ENCODE results near the gene IKBKE. TPM values are rescaled to one million over a fixed set of nuclear protein-coding genes. Genes with fewer than 3 reads are reported as not detected.

IKBKE gene
- total and polyA plus RNA-seq, 9 donors = 3.4 to 6.2 (median 4.0) TPM

DNA sequence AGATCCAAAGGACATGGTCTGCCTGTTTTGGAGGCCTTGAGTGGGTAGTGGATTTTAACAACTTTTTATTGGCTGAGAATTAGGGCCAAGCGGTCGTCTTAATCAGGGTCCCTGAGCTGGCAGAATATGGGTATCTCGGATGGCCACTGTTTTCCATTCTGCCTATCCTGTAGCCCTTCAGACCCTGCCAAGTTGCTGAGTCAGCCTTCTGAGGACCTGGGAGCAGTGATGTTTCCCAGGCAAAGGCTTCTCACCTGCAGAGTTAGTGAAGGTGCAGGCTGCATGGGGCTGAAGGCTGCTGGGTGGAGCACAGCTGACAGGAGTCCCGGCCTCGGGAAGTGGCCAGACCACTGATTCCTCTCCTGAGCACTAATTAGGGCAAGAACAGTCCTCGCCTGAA, 48.5 kb downstream of the IKBKE start:
- Histone ChIP-seq H3K4me1 (ENCODE audit: control insufficient read depth, insufficient read depth, low read length) (peaks cover 15% of the 10 kb centered on the region), H3K36me3 (ENCODE audit: control insufficient read depth, insufficient read depth, low read length) (no peaks in the 10 kb centered on the region), H3K27ac (ENCODE audit: low read length) (no peak overlapping the region), H3K27me3 (ENCODE audit: control insufficient read depth, insufficient read depth, low read length) (peaks cover 3% of the 10 kb centered on the region), H3K9me3 (replicated peaks; ENCODE audit: control insufficient read depth, low read depth, low read length) (no peaks in the 10 kb centered on the region), H3K4me3 (ENCODE audit: low read length) (no peak overlapping the region)
- DNase-seq = no peak
- WGBS (ENCODE audit: insufficient coverage) = 74% methylated on average over 5 of the region's 6 CpGs

DNA sequence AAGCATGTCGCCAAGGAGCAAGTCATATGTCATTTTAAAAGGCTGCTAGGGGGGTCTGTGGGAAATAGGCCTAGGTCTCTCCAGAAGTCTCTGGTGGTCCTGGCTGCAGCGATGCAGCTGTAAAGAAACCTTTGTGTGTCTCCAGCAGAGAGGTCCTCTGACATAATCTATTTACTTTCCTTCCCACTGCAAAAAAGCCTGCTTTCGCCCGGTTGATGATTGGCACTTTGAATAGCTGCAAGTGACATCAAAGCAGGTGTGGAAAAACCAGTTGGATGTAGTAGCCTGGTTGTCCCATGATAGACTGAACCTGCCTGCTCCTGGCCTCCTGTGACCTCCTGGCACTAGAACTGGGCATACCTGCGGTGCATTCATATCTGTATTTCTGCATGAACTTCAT, 50.9 kb downstream of the IKBKE start:
- H3K36me3 ChIP-seq (ENCODE audit: control insufficient read depth, insufficient read depth, low read length) = no peaks in the 10 kb centered on the region
- 93% methylated on average over 1 of the region's 5 CpGs for WGBS (ENCODE audit: insufficient coverage)
- H3K27me3 ChIP-seq (ENCODE audit: control insufficient read depth, insufficient read depth, low read length) = peaks cover 3% of the 10 kb centered on the region
- H3K9me3 ChIP-seq (replicated peaks; ENCODE audit: control insufficient read depth, low read depth, low read length) = no peaks in the 10 kb centered on the region
- no peak overlapping the region for H3K27ac ChIP-seq (ENCODE audit: low read length)
- H3K4me3 ChIP-seq (ENCODE audit: low read length) = no peak overlapping the region
- peaks cover 12% of the 10 kb centered on the region for H3K4me1 ChIP-seq (ENCODE audit: control insufficient read depth, insufficient read depth, low read length)
- DNase-seq = no peak

GRCh38 chr1:206521694-206522402, 51.6 kb downstream of the IKBKE start:
- Histone ChIP-seq H3K27me3 (ENCODE audit: control insufficient read depth, insufficient read depth, low read length) (peaks cover under 1% of the 10 kb centered on the region), H3K27ac (ENCODE audit: low read length) (no peak overlapping the region)
- DNase-seq = no peak

GRCh38 chr1:206524739-206525364, 54.6 kb downstream of the IKBKE start:
- H3K4me3 ChIP-seq (ENCODE audit: low read length) = no peak overlapping the region
- no peaks in the 10 kb centered on the region for H3K27me3 ChIP-seq (ENCODE audit: control insufficient read depth, insufficient read depth, low read length)
- H3K4me1 ChIP-seq (ENCODE audit: control insufficient read depth, insufficient read depth, low read length) = peaks cover 14% of the 10 kb centered on the region
- H3K36me3 ChIP-seq (ENCODE audit: control insufficient read depth, insufficient read depth, low read length) = no peaks in the 10 kb centered on the region
- no CpG with 5 or more reads among the region's 5 CpGs for WGBS (ENCODE audit: insufficient coverage)
- DNase-seq = no peak
- no peak overlapping the region for H3K27ac ChIP-seq (ENCODE audit: low read length)
- H3K9me3 ChIP-seq (replicated peaks; ENCODE audit: control insufficient read depth, low read depth, low read length) = no peaks in the 10 kb centered on the region

More at GRCh38 chr1:206521694-206522402, 51.6 kb downstream of the IKBKE start:
- Histone ChIP-seq H3K4me1 (ENCODE audit: control insufficient read depth, insufficient read depth, low read length) (peaks cover 18% of the 10 kb centered on the region), H3K36me3 (ENCODE audit: control insufficient read depth, insufficient read depth, low read length) (no peaks in the 10 kb centered on the region), H3K4me3 (ENCODE audit: low read length) (no peak overlapping the region), H3K9me3 (replicated peaks; ENCODE audit: control insufficient read depth, low read depth, low read length) (no peaks in the 10 kb centered on the region)
- 43% methylated on average over 2 of the region's 8 CpGs for WGBS (ENCODE audit: insufficient coverage)

DNA sequence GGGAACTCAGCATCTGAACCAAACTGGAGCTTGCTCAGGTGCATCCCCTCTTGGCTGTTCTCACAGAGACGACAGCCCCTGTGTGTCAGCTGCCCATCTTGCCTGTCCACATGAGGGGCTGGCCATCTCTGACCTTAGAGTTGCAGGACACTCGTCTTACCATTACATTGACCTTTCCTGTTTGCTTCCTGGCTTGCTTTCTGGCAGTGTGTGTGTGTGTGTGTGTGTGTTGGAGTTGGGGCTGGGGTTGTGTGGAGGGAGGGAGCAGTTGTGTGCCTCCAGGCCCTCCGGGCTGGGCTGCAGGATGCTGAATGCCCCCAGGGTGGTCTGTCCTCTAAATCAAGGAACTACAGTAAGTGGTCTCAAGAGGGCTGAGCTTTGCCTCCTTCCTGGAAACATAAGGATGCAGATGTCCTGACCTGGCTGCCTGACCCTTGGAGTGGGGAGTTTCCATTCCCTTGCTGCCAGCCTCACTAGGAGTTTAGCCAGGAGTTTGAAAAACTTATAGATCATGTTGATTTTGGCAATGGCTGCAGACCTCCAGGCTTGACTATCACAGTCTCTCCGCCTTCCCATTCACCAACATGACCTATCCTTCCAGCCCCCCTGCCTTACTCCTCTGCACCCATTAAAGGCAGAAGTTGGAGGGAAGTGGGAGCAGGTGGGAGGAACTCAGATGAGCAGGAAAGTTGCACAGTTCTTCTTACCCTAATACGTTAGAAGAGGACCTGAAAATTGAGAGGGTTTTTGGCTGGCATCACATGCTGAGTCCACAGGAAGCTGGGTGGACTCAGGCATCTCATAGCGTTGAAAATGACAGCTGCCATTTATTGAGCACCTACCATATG, 56.0 kb downstream of the IKBKE start:
- Histone ChIP-seq H3K4me1 (ENCODE audit: control insufficient read depth, insufficient read depth, low read length) (peaks cover 14% of the 10 kb centered on the region), H3K4me3 (ENCODE audit: low read length) (no peak overlapping the region), H3K36me3 (ENCODE audit: control insufficient read depth, insufficient read depth, low read length) (no peaks in the 10 kb centered on the region), H3K27me3 (ENCODE audit: control insufficient read depth, insufficient read depth, low read length) (no peaks in the 10 kb centered on the region), H3K27ac (ENCODE audit: low read length) (no peak overlapping the region), H3K9me3 (replicated peaks; ENCODE audit: control insufficient read depth, low read depth, low read length) (no peaks in the 10 kb centered on the region)
- 35% methylated on average over 4 of the region's 6 CpGs for WGBS (ENCODE audit: insufficient coverage)
- no peak for DNase-seq

DNA sequence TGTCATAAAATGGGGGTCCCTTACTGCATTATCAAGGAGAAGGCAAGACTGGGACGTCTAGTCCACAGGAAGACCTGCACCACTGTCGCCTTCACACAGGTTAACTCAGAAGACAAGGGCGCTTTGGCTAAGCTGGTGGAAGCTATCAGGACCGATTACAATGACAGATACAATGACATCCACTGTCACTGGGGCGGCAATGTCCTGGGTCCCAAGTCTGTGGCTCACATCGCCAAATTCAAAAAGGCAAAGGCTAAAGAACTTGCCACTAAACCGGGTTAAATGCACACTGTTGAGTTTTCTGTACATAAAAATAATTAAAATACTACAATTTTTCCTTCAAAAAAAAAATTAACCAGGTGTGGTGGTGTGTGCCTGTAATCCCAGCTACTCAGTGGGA, 59.1 kb downstream of the IKBKE start:
- Histone ChIP-seq H3K9me3 (replicated peaks; ENCODE audit: control insufficient read depth, low read depth, low read length) (no peaks in the 10 kb centered on the region), H3K4me3 (ENCODE audit: low read length) (no peak overlapping the region), H3K27me3 (ENCODE audit: control insufficient read depth, insufficient read depth, low read length) (no peaks in the 10 kb centered on the region), H3K27ac (ENCODE audit: low read length) (no peak overlapping the region), H3K36me3 (ENCODE audit: control insufficient read depth, insufficient read depth, low read length) (no peaks in the 10 kb centered on the region), H3K4me1 (ENCODE audit: control insufficient read depth, insufficient read depth, low read length) (peaks cover 13% of the 10 kb centered on the region)
- no peak for DNase-seq
- 83% methylated on average over 4 of the region's 7 CpGs for WGBS (ENCODE audit: insufficient coverage)

DNA sequence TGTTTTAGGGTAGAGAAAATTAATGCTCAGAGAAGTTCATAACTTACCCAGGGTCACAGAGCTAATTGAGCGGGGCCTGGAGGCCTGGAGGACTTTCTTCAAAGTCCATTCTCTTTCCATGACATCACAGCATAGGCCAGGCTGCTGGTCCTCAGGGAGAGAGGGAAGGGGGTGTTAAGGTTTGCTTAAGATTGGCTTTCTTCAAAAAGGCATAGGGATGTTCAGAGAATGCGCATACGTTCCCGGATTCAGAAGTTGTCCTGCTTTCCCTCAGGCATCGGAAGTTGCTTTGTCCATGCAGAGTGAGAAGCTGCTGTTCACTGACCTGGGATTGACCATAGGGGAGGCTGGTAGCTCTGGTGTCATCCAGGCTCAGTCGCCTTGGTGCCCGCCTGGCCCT, 62.1 kb downstream of the IKBKE start:
- 89% methylated on average over 6 of the region's 7 CpGs for WGBS (ENCODE audit: insufficient coverage)
- no peak overlapping the region for H3K4me3 ChIP-seq (ENCODE audit: low read length)

GRCh38 chr1:206534552-206534951, 64.3 kb downstream of the IKBKE start:
- Histone ChIP-seq H3K4me1 (ENCODE audit: control insufficient read depth, insufficient read depth, low read length) (peaks cover 16% of the 10 kb centered on the region), H3K27ac (ENCODE audit: low read length) (no peak overlapping the region), H3K27me3 (ENCODE audit: control insufficient read depth, insufficient read depth, low read length) (no peaks in the 10 kb centered on the region), H3K36me3 (ENCODE audit: control insufficient read depth, insufficient read depth, low read length) (no peaks in the 10 kb centered on the region), H3K9me3 (replicated peaks; ENCODE audit: control insufficient read depth, low read depth, low read length) (no peaks in the 10 kb centered on the region), H3K4me3 (ENCODE audit: low read length) (no peak overlapping the region)
- DNase-seq = no peak
- 91% methylated on average over 3 of the region's 3 CpGs for WGBS (ENCODE audit: insufficient coverage)

More for the DNA sequence above, 62.1 kb downstream of the IKBKE start:
- H3K4me1 ChIP-seq (ENCODE audit: control insufficient read depth, insufficient read depth, low read length) = peaks cover 7% of the 10 kb centered on the region
- no peak for DNase-seq
- no peaks in the 10 kb centered on the region for H3K9me3 ChIP-seq (replicated peaks; ENCODE audit: control insufficient read depth, low read depth, low read length)
- no peaks in the 10 kb centered on the region for H3K36me3 ChIP-seq (ENCODE audit: control insufficient read depth, insufficient read depth, low read length)
- H3K27ac ChIP-seq (ENCODE audit: low read length) = no peak overlapping the region
- H3K27me3 ChIP-seq (ENCODE audit: control insufficient read depth, insufficient read depth, low read length) = no peaks in the 10 kb centered on the region

GRCh38 chr1:206535853-206536188, 65.5 kb downstream of the IKBKE start:
- 76% methylated on average over 3 of the region's 6 CpGs for WGBS (ENCODE audit: insufficient coverage)
- no peak overlapping the region for H3K27ac ChIP-seq (ENCODE audit: low read length)
- no peak for DNase-seq

DNA sequence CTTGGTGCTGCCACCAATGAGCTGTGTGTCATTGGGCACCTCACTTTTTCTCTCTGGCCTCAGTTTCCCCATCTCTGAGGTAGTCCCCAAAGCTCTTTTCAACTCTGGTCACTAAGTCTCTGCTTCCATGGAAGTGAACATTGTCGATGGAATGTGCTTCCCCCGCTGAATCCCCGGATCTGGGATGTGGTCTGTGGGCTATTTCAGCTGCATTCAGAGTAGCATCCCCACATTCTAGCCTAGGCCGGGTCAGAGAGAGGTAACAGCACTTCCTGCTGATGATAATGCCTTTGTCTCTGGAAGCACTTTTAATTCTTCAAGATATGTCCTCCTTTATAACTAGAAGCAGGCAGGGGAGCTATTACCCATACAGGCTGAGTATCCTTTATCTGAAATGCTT, 66.9 kb downstream of the IKBKE start:
- H3K36me3 ChIP-seq (ENCODE audit: control insufficient read depth, insufficient read depth, low read length) = no peaks in the 10 kb centered on the region
- H3K27ac ChIP-seq (ENCODE audit: low read length) = no peak overlapping the region
- H3K4me3 ChIP-seq (ENCODE audit: low read length) = no peak overlapping the region
- no peak for DNase-seq
- H3K9me3 ChIP-seq (replicated peaks; ENCODE audit: control insufficient read depth, low read depth, low read length) = no peaks in the 10 kb centered on the region
- no peaks in the 10 kb centered on the region for H3K27me3 ChIP-seq (ENCODE audit: control insufficient read depth, insufficient read depth, low read length)
- 80% methylated on average over 1 of the region's 4 CpGs for WGBS (ENCODE audit: insufficient coverage)
- H3K4me1 ChIP-seq (ENCODE audit: control insufficient read depth, insufficient read depth, low read length) = peaks cover 34% of the 10 kb centered on the region

More at GRCh38 chr1:206535853-206536188, 65.5 kb downstream of the IKBKE start:
- Histone ChIP-seq H3K4me3 (ENCODE audit: low read length) (no peak overlapping the region), H3K27me3 (ENCODE audit: control insufficient read depth, insufficient read depth, low read length) (no peaks in the 10 kb centered on the region), H3K4me1 (ENCODE audit: control insufficient read depth, insufficient read depth, low read length) (peaks cover 29% of the 10 kb centered on the region), H3K36me3 (ENCODE audit: control insufficient read depth, insufficient read depth, low read length) (no peaks in the 10 kb centered on the region), H3K9me3 (replicated peaks; ENCODE audit: control insufficient read depth, low read depth, low read length) (no peaks in the 10 kb centered on the region)

Measured in muscle of leg (tissue), 11 donors.